Cardiac fibroblast (primary cell): ENCODE measurements around the gene SIRT6.

ENCODE experiments used
- DNase-seq, 2 donors: peaks; one replicate each; pipeline versions ENCODE4 v3.0.0 to v3.0.0-alpha.2; 2010; ENCODE audit warnings: low read depth in 2 of 2
- H3K4me3 ChIP-seq, 2 donors: replicated peaks in 1 of 2; 1 replicate in 1 of 2; 2 replicates in 1 of 2; pipeline ENCODE4 v1.5.1; 2011; ENCODE audit warnings: low read depth in 2 of 2, low read length in 2 of 2, mild to moderate bottlenecking in 2 of 2, moderate library complexity in 1 of 2
- CTCF ChIP-seq: IDR thresholded peaks from one replicate; pipeline ENCODE4 v1.5.1; 2011; ENCODE audit warnings: low read depth, mild to moderate bottlenecking, low read length, inconsistent platforms

SIRT6 gene

DNA sequence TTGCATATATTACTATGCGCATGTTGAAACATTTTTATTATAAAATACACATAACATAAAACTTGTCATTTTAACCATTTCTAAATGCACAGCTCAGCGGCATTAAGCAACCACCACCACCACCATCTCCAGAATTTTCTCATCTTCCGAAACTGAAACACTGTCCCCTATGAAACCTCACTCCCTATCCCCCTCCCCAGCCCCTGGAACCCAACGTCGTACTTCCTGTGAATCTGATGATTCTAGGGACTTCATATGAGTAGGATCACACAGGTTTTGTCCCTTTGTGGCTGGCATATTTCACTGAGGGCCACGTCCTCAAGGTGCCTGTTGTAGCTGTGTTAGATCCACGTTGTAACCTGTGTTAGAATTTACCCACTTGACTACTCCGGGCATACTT, 57.7 kb downstream of the SIRT6 start:
- no peak for DNase-seq
- H3K4me3 ChIP-seq = peak overlapping the region in 1 of 2 donors; percentile 94
- TF ChIP-seq CTCF = no peak
